Activated CD4-positive, alpha-beta T cell treated with anti-CD3 and anti-CD28 coated beads, Interleukin-2, amount 10 ng/mL, durations not matched to agents 24 days and 14 days (primary cell): ENCODE data around the gene SFMBT2. TPM values are rescaled to one million over a fixed set of nuclear protein-coding genes. Genes with fewer than 3 reads are reported as not detected.

Source experiments
- DNase-seq: peaks from one replicate; pipeline ENCODE4 v3.0.0; 2022
- H3K27ac Mint-ChIP-seq: one replicate; pipeline ENCODE4 v1.8.0; 2022; ENCODE audit warnings: mild to moderate bottlenecking, mixed read lengths
- H3K27me3 Mint-ChIP-seq: one replicate; pipeline ENCODE4 v1.8.0; 2022; ENCODE audit warnings: mixed read lengths
- H3K36me3 Mint-ChIP-seq: one replicate; pipeline ENCODE4 v1.8.0; 2022; ENCODE audit warnings: low read depth, mild to moderate bottlenecking, mixed read lengths
- H3K4me1 Mint-ChIP-seq: one replicate; pipeline ENCODE4 v1.8.0; 2021; ENCODE audit warnings: mixed read lengths
- H3K4me3 Mint-ChIP-seq: one replicate; pipeline ENCODE4 v1.8.0; 2022; ENCODE audit warnings: mild to moderate bottlenecking, moderate library complexity, mixed read lengths
- H3K9me3 Mint-ChIP-seq: one replicate; pipeline ENCODE4 v1.8.0; 2021; ENCODE audit warnings: mixed read lengths
- intact Hi-C: fragments of 100-400 bp; cut with micrococcal nuclease; formaldehyde crosslinking; loops from one replicate; pipeline ENCODE4 v1.15.1; 2023
- total RNA-seq: library from RNA; stranded (reverse); gene quantifications from 2 replicates; pipeline ENCODE4 v1.2.3, GENCODE V29; 2022

SFMBT2 gene
- total RNA-seq, 1 donor from 2014 or later, result 24.9 TPM

GRCh38 chr10:7150349-7150748 lies 260.5 kb downstream of the SFMBT2 start:
- Mint-ChIP-seq H3K4me3 (no peak overlapping the region), H3K36me3 (no peaks in the 10 kb centered on the region), H3K27ac (no peak overlapping the region), H3K27me3 (peaks cover 23% of the 10 kb centered on the region), H3K9me3 (peaks cover 3% of the 10 kb centered on the region), H3K4me1 (peaks cover 1% of the 10 kb centered on the region)
- DNase-seq, result no peak
- intact Hi-C loops, result no loop called here

GRCh38 chr10:7146189-7146588 lies 264.6 kb downstream of the SFMBT2 start:
- Mint-ChIP-seq H3K27me3 (peaks cover 29% of the 10 kb centered on the region), H3K36me3 (no peaks in the 10 kb centered on the region), H3K4me1 (no peaks in the 10 kb centered on the region), H3K27ac (no peak overlapping the region), H3K4me3 (no peak overlapping the region), H3K9me3 (no peaks in the 10 kb centered on the region)
- intact Hi-C loops, result no loop called here
- no peak for DNase-seq

- Mint-ChIP-seq H3K4me1 (peaks cover 5% of the 10 kb centered on the region), H3K4me3 (no peak overlapping the region)
- intact Hi-C loops, result no loop called here
Observed at GRCh38 chr10:7136016-7136415, 274.8 kb downstream of the SFMBT2 start.

GRCh38 chr10:7135188-7135587 lies 275.6 kb downstream of the SFMBT2 start:
- Mint-ChIP-seq H3K36me3 (no peaks in the 10 kb centered on the region), H3K27me3 (peaks cover 24% of the 10 kb centered on the region), H3K9me3 (peaks cover 11% of the 10 kb centered on the region), H3K4me3 (no peak overlapping the region), H3K27ac (no peak overlapping the region), H3K4me1 (peaks cover 5% of the 10 kb centered on the region)
- no peak for DNase-seq
- intact Hi-C loops, result no loop called here

More at GRCh38 chr10:7136016-7136415, 274.8 kb downstream of the SFMBT2 start:
- Mint-ChIP-seq H3K27ac (no peak overlapping the region), H3K9me3 (peaks cover 11% of the 10 kb centered on the region), H3K36me3 (no peaks in the 10 kb centered on the region), H3K27me3 (peaks cover 21% of the 10 kb centered on the region)
- DNase-seq, result no peak

- Mint-ChIP-seq H3K4me3 (no peak overlapping the region), H3K9me3 (peaks cover 11% of the 10 kb centered on the region), H3K4me1 (peaks cover 5% of the 10 kb centered on the region), H3K36me3 (no peaks in the 10 kb centered on the region), H3K27ac (no peak overlapping the region), H3K27me3 (peaks cover 30% of the 10 kb centered on the region)
- DNase-seq, result no peak
- intact Hi-C loops, result no loop called here
Observed at GRCh38 chr10:7134448-7134847, 276.4 kb downstream of the SFMBT2 start.

GRCh38 chr10:7133958-7134357 lies 276.9 kb downstream of the SFMBT2 start:
- intact Hi-C loops, result no loop called here
- H3K27me3 Mint-ChIP-seq, result peaks cover 34% of the 10 kb centered on the region
- DNase-seq, result no peak
- H3K36me3 Mint-ChIP-seq, result no peaks in the 10 kb centered on the region
- no peak overlapping the region for H3K4me3 Mint-ChIP-seq
- peaks cover 5% of the 10 kb centered on the region for H3K4me1 Mint-ChIP-seq
- peaks cover 11% of the 10 kb centered on the region for H3K9me3 Mint-ChIP-seq
- H3K27ac Mint-ChIP-seq, result no peak overlapping the region

GRCh38 chr10:7133278-7133677 lies 277.6 kb downstream of the SFMBT2 start:
- Mint-ChIP-seq H3K4me1 (peaks cover 5% of the 10 kb centered on the region), H3K27ac (no peak overlapping the region), H3K4me3 (no peak overlapping the region), H3K27me3 (peaks cover 38% of the 10 kb centered on the region), H3K9me3 (peaks cover 11% of the 10 kb centered on the region), H3K36me3 (no peaks in the 10 kb centered on the region)
- intact Hi-C loops, result no loop called here
- no peak for DNase-seq

- H3K9me3 Mint-ChIP-seq, result peaks cover 5% of the 10 kb centered on the region
- H3K27me3 Mint-ChIP-seq, result peaks cover 42% of the 10 kb centered on the region
- intact Hi-C loops, result no loop called here
- no peak for DNase-seq
- H3K4me1 Mint-ChIP-seq, result peaks cover 5% of the 10 kb centered on the region
- H3K4me3 Mint-ChIP-seq, result no peak overlapping the region
- H3K36me3 Mint-ChIP-seq, result no peaks in the 10 kb centered on the region
- H3K27ac Mint-ChIP-seq, result no peak overlapping the region
Observed at GRCh38 chr10:7130191-7130911, 280.5 kb downstream of the SFMBT2 start.

- intact Hi-C loops, result loop anchor here (5.0 kb wide), 1 partner anchor 134 kb away; no protein-coding TSS in a partner anchor
- no peak overlapping the region for H3K4me3 Mint-ChIP-seq
- DNase-seq, result no peak
- H3K9me3 Mint-ChIP-seq, result no peaks in the 10 kb centered on the region
- H3K4me1 Mint-ChIP-seq, result peaks cover 4% of the 10 kb centered on the region
- peaks cover 46% of the 10 kb centered on the region for H3K27me3 Mint-ChIP-seq
- H3K27ac Mint-ChIP-seq, result no peak overlapping the region
- H3K36me3 Mint-ChIP-seq, result no peaks in the 10 kb centered on the region
Observed at GRCh38 chr10:7123774-7124173, 287.1 kb downstream of the SFMBT2 start.

GRCh38 chr10:7122561-7122960 lies 288.3 kb downstream of the SFMBT2 start:
- no peak for DNase-seq
- H3K9me3 Mint-ChIP-seq, result no peaks in the 10 kb centered on the region
- no peaks in the 10 kb centered on the region for H3K36me3 Mint-ChIP-seq
- H3K4me3 Mint-ChIP-seq, result no peak overlapping the region
- peaks cover 42% of the 10 kb centered on the region for H3K27me3 Mint-ChIP-seq
- intact Hi-C loops, result loop anchor here (5.0 kb wide), 1 partner anchor 135 kb away; no protein-coding TSS in a partner anchor
- peaks cover 4% of the 10 kb centered on the region for H3K4me1 Mint-ChIP-seq
- no peak overlapping the region for H3K27ac Mint-ChIP-seq

GRCh38 chr10:7121154-7121797 lies 289.6 kb downstream of the SFMBT2 start:
- Mint-ChIP-seq H3K27me3 (peaks cover 44% of the 10 kb centered on the region), H3K4me3 (no peak overlapping the region), H3K9me3 (no peaks in the 10 kb centered on the region), H3K4me1 (peaks cover 4% of the 10 kb centered on the region), H3K36me3 (no peaks in the 10 kb centered on the region), H3K27ac (no peak overlapping the region)
- intact Hi-C loops, result loop anchor here (1.0 to 5.0 kb wide), 4 partner anchors 136 to 296 kb away; no protein-coding TSS in a partner anchor
- DNase-seq, result peak; percentile 90

GRCh38 chr10:7119325-7120015 lies 291.4 kb downstream of the SFMBT2 start:
- no peak overlapping the region for H3K27ac Mint-ChIP-seq
- H3K4me1 Mint-ChIP-seq, result peaks cover 4% of the 10 kb centered on the region
- intact Hi-C loops, result loop anchor here (5.0 kb wide), 1 partner anchor 138 kb away; no protein-coding TSS in a partner anchor
- no peaks in the 10 kb centered on the region for H3K9me3 Mint-ChIP-seq
- H3K27me3 Mint-ChIP-seq, result peaks cover 37% of the 10 kb centered on the region
- no peaks in the 10 kb centered on the region for H3K36me3 Mint-ChIP-seq
- no peak for DNase-seq
- H3K4me3 Mint-ChIP-seq, result no peak overlapping the region

- H3K4me3 Mint-ChIP-seq, result no peak overlapping the region
- DNase-seq, result no peak
- H3K4me1 Mint-ChIP-seq, result peaks cover 4% of the 10 kb centered on the region
- H3K27ac Mint-ChIP-seq, result no peak overlapping the region
- intact Hi-C loops, result no loop called here
- no peaks in the 10 kb centered on the region for H3K9me3 Mint-ChIP-seq
- peaks cover 26% of the 10 kb centered on the region for H3K27me3 Mint-ChIP-seq
- no peaks in the 10 kb centered on the region for H3K36me3 Mint-ChIP-seq
Observed at GRCh38 chr10:7117806-7118674, 292.8 kb downstream of the SFMBT2 start.
